Astrocyte of the cerebellum (primary cell): Measurements from ENCODE around the gene LETM1.
A peak's percentile ranks its signal among the peaks of the same experiment; 100 is the strongest.

Experiments used
- DNase-seq: peaks from one replicate; pipeline ENCODE4 v3.0.0-alpha.2; 2011; ENCODE audit warnings: low read depth
- H3K4me3 ChIP-seq: 2 replicates; pipeline ENCODE4 v1.5.1; 2011; ENCODE audit warnings: mild to moderate bottlenecking, low read depth, low read length, moderate library complexity
- CTCF ChIP-seq: IDR thresholded peaks from 2 replicates; pipeline ENCODE4 v1.5.1; 2012; ENCODE audit warnings: low read length, low read depth, moderate library complexity, mild to moderate bottlenecking; ENCODE audit errors: missing control alignments
- in situ Hi-C: cut with HindIII; loops from 2 replicates; pipeline ENCODE4 v1.10.0; 2017; ENCODE audit warnings: low sequenced_read_pairs

The LETM1 gene

GRCh38 chr4:1783970-1784369, 72.0 kb downstream of the LETM1 start:
- TF ChIP-seq CTCF, result no peak
- no peak overlapping the region for H3K4me3 ChIP-seq
- no peak for DNase-seq
- in situ Hi-C loops, result no loop called here

GRCh38 chr4:1783015-1783414, 72.9 kb downstream of the LETM1 start:
- TF ChIP-seq CTCF, result no peak
- H3K4me3 ChIP-seq, result no peak overlapping the region
- in situ Hi-C loops, result no loop called here
- no peak for DNase-seq

- no peak for TF ChIP-seq CTCF
- in situ Hi-C loops, result no loop called here
- no peak for DNase-seq
- H3K4me3 ChIP-seq, result no peak overlapping the region
Observed at GRCh38 chr4:1780435-1780834, 75.5 kb downstream of the LETM1 start.

GRCh38 chr4:1779588-1780382, 76.2 kb downstream of the LETM1 start:
- in situ Hi-C loops, result no loop called here
- TF ChIP-seq CTCF, result no peak
- no peak for DNase-seq
- H3K4me3 ChIP-seq, result no peak overlapping the region

- DNase-seq, result no peak
- in situ Hi-C loops, result no loop called here
- no peak for TF ChIP-seq CTCF
- H3K4me3 ChIP-seq, result no peak overlapping the region
Observed at GRCh38 chr4:1778642-1779392, 77.1 kb downstream of the LETM1 start.

- TF ChIP-seq CTCF, result no peak
- DNase-seq, result peak; percentile 3
- no peak overlapping the region for H3K4me3 ChIP-seq
- in situ Hi-C loops, result no loop called here
Observed at GRCh38 chr4:1777822-1778641, 77.9 kb downstream of the LETM1 start.
